Liver (tissue), 10 donors: ENCODE data around the gene ERN1. TPM values are rescaled to one million over a fixed set of nuclear protein-coding genes. Genes with fewer than 3 reads are reported as not detected.

Source experiments
- DNase-seq: peaks from one replicate; pipeline ENCODE4 v3.0.0-alpha.2; 2017; ENCODE audit warnings: low spot score
- H3K27ac ChIP-seq, 2 donors: one replicate each; pipeline ENCODE4 v1.7.0; 2013; ENCODE audit warnings: inconsistent platforms in 2 of 2, low read length in 2 of 2, control low read depth in 1 of 2, low read depth in 1 of 2, mild to moderate bottlenecking in 1 of 2
- H3K27me3 ChIP-seq, 4 donors: one replicate each; pipeline versions ENCODE4 v1.6.1 to v1.7.0; 2013; ENCODE audit warnings: low read length in 3 of 4, inconsistent platforms in 1 of 4, mild to moderate bottlenecking in 1 of 4, moderate library complexity in 1 of 4; ENCODE audit not compliant: control insufficient read depth in 4 of 4, insufficient read depth in 4 of 4
- H3K36me3 ChIP-seq, 4 donors: one replicate each; pipeline versions ENCODE4 v1.6.1 to v1.7.0; 2013; ENCODE audit warnings: low read length in 3 of 4, mild to moderate bottlenecking in 3 of 4, low read depth in 1 of 4, moderate library complexity in 1 of 4; ENCODE audit not compliant: control insufficient read depth in 4 of 4, insufficient read depth in 3 of 4
- H3K4me1 ChIP-seq, 4 donors: one replicate each; pipeline versions ENCODE4 v1.6.1 to v1.7.0; 2013; ENCODE audit warnings: low read length in 3 of 4, mild to moderate bottlenecking in 3 of 4, moderate library complexity in 1 of 4; ENCODE audit not compliant: control insufficient read depth in 4 of 4, insufficient read depth in 4 of 4
- H3K4me3 ChIP-seq, 3 donors: one replicate each; pipeline versions ENCODE4 v1.6.1 to v1.7.0; 2013; ENCODE audit warnings: low read length in 3 of 3, control low read depth in 1 of 3, low read depth in 1 of 3, mild to moderate bottlenecking in 1 of 3
- H3K9ac ChIP-seq, 2 donors: one replicate each; pipeline ENCODE4 v1.7.0; 2013; ENCODE audit warnings: low read length in 2 of 2, mild to moderate bottlenecking in 2 of 2, moderate library complexity in 2 of 2, control low read depth in 1 of 2, low read depth in 1 of 2
- H3K9me3 ChIP-seq, 4 donors: one replicate each; pipeline versions ENCODE4 v1.6.1 to v1.7.0; 2013; ENCODE audit warnings: low read length in 3 of 4; ENCODE audit not compliant: control insufficient read depth in 4 of 4
- EGR1 ChIP-seq, 2 donors: IDR thresholded peaks; 2 replicates each; pipeline ENCODE4 v1.6.1; 2016 to 2018; ENCODE audit warnings: antibody characterized with exemption in 2 of 2, low read depth in 2 of 2
- FOXA1 ChIP-seq: IDR thresholded peaks from 2 replicates; pipeline ENCODE4 v1.6.1; 2016; ENCODE audit warnings: antibody characterized with exemption
- FOXA2 ChIP-seq: IDR thresholded peaks from 2 replicates; pipeline ENCODE4 v1.6.1; 2016; ENCODE audit warnings: antibody characterized with exemption
- GABPA ChIP-seq, 2 donors: IDR thresholded peaks in 1 of 2; conservative IDR thresholded peaks in 1 of 2; 2 replicates each; pipeline ENCODE4 v1.6.1; 2016; ENCODE audit warnings: antibody characterized with exemption in 2 of 2, mild to moderate bottlenecking in 1 of 2, moderate library complexity in 1 of 2
- HNF4A ChIP-seq, 2 donors: conservative IDR thresholded peaks; 2 replicates each; pipeline ENCODE4 v1.6.1; 2016; ENCODE audit warnings: antibody characterized with exemption in 2 of 2, mild to moderate bottlenecking in 2 of 2
- HNF4G ChIP-seq: IDR thresholded peaks from 2 replicates; pipeline ENCODE4 v1.6.1; 2016; ENCODE audit warnings: antibody characterized with exemption
- JUND ChIP-seq, 2 donors: IDR thresholded peaks; 2 replicates each; pipeline ENCODE4 v1.6.1; 2016; ENCODE audit warnings: antibody characterized with exemption in 2 of 2
- NR2F2 ChIP-seq: IDR thresholded peaks from 2 replicates; pipeline ENCODE4 v1.6.1; 2016; ENCODE audit warnings: antibody characterized with exemption
- RAD21 ChIP-seq, 2 donors: IDR thresholded peaks; 2 replicates each; pipeline ENCODE4 v1.6.1; 2016; ENCODE audit warnings: antibody characterized with exemption in 2 of 2, mild to moderate bottlenecking in 2 of 2
- RXRA ChIP-seq, 2 donors: IDR thresholded peaks; 2 replicates each; pipeline ENCODE4 v1.6.1; 2017 to 2018; ENCODE audit warnings: antibody characterized with exemption in 2 of 2, mild to moderate bottlenecking in 1 of 2
- SP1 ChIP-seq: IDR thresholded peaks from 2 replicates; pipeline ENCODE4 v1.6.1; 2018; ENCODE audit warnings: antibody characterized with exemption, mild to moderate bottlenecking
- TAF1 ChIP-seq: conservative IDR thresholded peaks from 2 replicates; pipeline ENCODE4 v1.6.1; 2016; ENCODE audit warnings: antibody characterized with exemption, mild to moderate bottlenecking
- YY1 ChIP-seq: IDR thresholded peaks from 2 replicates; pipeline ENCODE4 v1.6.1; 2016; ENCODE audit warnings: antibody characterized with exemption, mild to moderate bottlenecking
- WGBS: extraction: QIAGEN DNeasy Blood & Tissue Kit; methylation state at CpG from one replicate; pipeline ENCODE4 v1.1.7; 2013; 5-methylcytosine and 5-hydroxymethylcytosine counted together
- polyA plus RNA-seq, 2 donors: library from polyadenylated mRNA; stranded (reverse) in 1 of 2; unstranded in 1 of 2; fragments of 200-250 nt in 1 of 2; fragments of >200 nt in 1 of 2; fragmentation: Nextera tagmentation in 1 of 2; extraction: Ambion mirVana in 1 of 2; gene quantifications; one replicate each; pipeline versions ENCODE4 v1.2.1 to v1.2.3, GENCODE V29; 2013 to 2015
- small RNA-seq: library from RNA; depleted of rRNA; stranded (forward); fragments of <200 nt; gene quantifications from one replicate; pipeline ENCODE3, GENCODE V24; 2014
- total RNA-seq, 2 donors: library from RNA; depleted of rRNA; stranded (reverse); fragments of >200 nt; gene quantifications; one replicate each; pipeline ENCODE4 v1.2.3, GENCODE V29; 2014
- TF ChIP-seq, protein P1 (sequence below): IDR thresholded peaks from 2 replicates; pipeline ENCODE4 v1.6.1; 2016; ENCODE audit warnings: antibody characterized with exemption
- TF ChIP-seq, protein P2 (sequence below): fragments of 150-350 bp; IDR thresholded peaks from 2 replicates; pipeline ENCODE4 v1.5.1; 2017; ENCODE audit warnings: improper control_type of control experiment, low read depth, low read length; ENCODE audit not compliant: missing input control
- TF ChIP-seq, protein P3 (sequence below): IDR thresholded peaks from 2 replicates; pipeline ENCODE4 v1.6.1; 2016; ENCODE audit warnings: antibody characterized with exemption
- TF ChIP-seq, protein P4 (sequence below): IDR thresholded peaks from 2 replicates; pipeline ENCODE4 v1.6.1; 2016; ENCODE audit warnings: antibody characterized with exemption
- TF ChIP-seq, protein P5 (sequence below): IDR thresholded peaks from 2 replicates; pipeline ENCODE4 v1.6.1; 2016; ENCODE audit warnings: antibody characterized with exemption, mild to moderate bottlenecking
- donor health status: healthy.
- donor health status: healthy.
- donor health status: healthy.
- donor health status: healthy.
- donor health status: healthy.

ERN1 gene
- total and polyA plus RNA-seq, 4 donors, result 6.3 to 35.1 (median 14.9) TPM

DNA sequence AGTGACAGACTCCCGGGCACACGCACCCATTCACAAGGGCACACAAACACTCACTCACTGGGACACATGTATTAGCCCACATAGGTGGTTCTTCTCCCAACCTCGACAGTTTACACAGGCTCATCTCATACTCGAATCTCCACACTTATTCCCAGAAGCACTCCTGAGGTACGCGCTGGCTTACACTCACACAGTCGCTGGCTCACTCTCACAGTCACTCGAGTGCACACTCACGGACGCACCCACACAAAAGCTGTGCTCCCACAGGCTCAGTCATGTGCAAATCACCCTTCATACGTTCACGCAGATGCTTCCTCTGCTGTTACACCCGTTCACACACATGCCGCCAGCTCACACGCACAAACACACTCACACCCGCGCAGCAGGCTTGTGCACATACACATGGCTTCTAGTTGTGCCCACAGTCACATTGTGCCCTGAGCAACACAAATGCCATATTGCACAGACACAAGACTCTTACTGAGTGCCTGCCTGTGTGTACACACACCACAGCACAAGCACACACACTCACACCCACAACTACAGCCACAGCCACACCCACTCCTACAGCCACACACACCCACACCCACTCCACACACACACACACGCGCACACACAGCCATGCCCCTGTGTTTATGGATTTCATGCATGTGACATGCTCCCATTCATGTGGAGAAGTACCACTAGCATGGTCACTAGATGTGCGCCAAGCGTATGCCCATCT, 140.2 kb downstream of the ERN1 start:
- H3K9ac ChIP-seq, result no peak overlapping the region
- H3K27me3 ChIP-seq, result no peaks in the 10 kb centered on the region
- 82% methylated on average over 21 of the region's 21 CpGs for WGBS
- H3K27ac ChIP-seq, result no peak overlapping the region
- TF ChIP-seq EGR1 (IDR thresholded peaks at IDR 0.05; ENCODE audit: low read depth in 2 of 2) (no peak), YY1 (no peak), GABPA (IDR thresholded peaks at IDR 0.05 in 1 of 2, conservative IDR thresholded peaks at IDR 0.05 in 1 of 2) (no peak), HNF4A (conservative IDR thresholded peaks at IDR 0.05) (no peak), RXRA (IDR thresholded peaks at IDR 0.05) (no peak), NR2F2 (no peak), SP1 (no peak), FOXA1 (no peak), RAD21 (IDR thresholded peaks at IDR 0.05) (no peak), JUND (IDR thresholded peaks at IDR 0.05) (no peak), HNF4G (no peak), FOXA2 (no peak), TAF1 (no peak)
- TF ChIP-seq, protein P1, sequence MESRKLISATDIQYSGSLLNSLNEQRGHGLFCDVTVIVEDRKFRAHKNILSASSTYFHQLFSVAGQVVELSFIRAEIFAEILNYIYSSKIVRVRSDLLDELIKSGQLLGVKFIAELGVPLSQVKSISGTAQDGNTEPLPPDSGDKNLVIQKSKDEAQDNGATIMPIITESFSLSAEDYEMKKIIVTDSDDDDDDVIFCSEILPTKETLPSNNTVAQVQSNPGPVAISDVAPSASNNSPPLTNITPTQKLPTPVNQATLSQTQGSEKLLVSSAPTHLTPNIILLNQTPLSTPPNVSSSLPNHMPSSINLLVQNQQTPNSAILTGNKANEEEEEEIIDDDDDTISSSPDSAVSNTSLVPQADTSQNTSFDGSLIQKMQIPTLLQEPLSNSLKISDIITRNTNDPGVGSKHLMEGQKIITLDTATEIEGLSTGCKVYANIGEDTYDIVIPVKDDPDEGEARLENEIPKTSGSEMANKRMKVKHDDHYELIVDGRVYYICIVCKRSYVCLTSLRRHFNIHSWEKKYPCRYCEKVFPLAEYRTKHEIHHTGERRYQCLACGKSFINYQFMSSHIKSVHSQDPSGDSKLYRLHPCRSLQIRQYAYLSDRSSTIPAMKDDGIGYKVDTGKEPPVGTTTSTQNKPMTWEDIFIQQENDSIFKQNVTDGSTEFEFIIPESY, result no peak
- TF ChIP-seq, protein P2, sequence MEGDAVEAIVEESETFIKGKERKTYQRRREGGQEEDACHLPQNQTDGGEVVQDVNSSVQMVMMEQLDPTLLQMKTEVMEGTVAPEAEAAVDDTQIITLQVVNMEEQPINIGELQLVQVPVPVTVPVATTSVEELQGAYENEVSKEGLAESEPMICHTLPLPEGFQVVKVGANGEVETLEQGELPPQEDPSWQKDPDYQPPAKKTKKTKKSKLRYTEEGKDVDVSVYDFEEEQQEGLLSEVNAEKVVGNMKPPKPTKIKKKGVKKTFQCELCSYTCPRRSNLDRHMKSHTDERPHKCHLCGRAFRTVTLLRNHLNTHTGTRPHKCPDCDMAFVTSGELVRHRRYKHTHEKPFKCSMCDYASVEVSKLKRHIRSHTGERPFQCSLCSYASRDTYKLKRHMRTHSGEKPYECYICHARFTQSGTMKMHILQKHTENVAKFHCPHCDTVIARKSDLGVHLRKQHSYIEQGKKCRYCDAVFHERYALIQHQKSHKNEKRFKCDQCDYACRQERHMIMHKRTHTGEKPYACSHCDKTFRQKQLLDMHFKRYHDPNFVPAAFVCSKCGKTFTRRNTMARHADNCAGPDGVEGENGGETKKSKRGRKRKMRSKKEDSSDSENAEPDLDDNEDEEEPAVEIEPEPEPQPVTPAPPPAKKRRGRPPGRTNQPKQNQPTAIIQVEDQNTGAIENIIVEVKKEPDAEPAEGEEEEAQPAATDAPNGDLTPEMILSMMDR, result no peak
- TF ChIP-seq, protein P3, sequence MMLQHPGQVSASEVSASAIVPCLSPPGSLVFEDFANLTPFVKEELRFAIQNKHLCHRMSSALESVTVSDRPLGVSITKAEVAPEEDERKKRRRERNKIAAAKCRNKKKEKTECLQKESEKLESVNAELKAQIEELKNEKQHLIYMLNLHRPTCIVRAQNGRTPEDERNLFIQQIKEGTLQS, result no peak
- TF ChIP-seq, protein P4, sequence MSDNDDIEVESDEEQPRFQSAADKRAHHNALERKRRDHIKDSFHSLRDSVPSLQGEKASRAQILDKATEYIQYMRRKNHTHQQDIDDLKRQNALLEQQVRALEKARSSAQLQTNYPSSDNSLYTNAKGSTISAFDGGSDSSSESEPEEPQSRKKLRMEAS, result no peak
- TF ChIP-seq, protein P5, sequence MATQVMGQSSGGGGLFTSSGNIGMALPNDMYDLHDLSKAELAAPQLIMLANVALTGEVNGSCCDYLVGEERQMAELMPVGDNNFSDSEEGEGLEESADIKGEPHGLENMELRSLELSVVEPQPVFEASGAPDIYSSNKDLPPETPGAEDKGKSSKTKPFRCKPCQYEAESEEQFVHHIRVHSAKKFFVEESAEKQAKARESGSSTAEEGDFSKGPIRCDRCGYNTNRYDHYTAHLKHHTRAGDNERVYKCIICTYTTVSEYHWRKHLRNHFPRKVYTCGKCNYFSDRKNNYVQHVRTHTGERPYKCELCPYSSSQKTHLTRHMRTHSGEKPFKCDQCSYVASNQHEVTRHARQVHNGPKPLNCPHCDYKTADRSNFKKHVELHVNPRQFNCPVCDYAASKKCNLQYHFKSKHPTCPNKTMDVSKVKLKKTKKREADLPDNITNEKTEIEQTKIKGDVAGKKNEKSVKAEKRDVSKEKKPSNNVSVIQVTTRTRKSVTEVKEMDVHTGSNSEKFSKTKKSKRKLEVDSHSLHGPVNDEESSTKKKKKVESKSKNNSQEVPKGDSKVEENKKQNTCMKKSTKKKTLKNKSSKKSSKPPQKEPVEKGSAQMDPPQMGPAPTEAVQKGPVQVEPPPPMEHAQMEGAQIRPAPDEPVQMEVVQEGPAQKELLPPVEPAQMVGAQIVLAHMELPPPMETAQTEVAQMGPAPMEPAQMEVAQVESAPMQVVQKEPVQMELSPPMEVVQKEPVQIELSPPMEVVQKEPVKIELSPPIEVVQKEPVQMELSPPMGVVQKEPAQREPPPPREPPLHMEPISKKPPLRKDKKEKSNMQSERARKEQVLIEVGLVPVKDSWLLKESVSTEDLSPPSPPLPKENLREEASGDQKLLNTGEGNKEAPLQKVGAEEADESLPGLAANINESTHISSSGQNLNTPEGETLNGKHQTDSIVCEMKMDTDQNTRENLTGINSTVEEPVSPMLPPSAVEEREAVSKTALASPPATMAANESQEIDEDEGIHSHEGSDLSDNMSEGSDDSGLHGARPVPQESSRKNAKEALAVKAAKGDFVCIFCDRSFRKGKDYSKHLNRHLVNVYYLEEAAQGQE, result no peak
- H3K4me3 ChIP-seq, result no peak overlapping the region
- DNase-seq, result no peak
- no peaks in the 10 kb centered on the region for H3K9me3 ChIP-seq
- H3K36me3 ChIP-seq, result no peaks in the 10 kb centered on the region
- H3K4me1 ChIP-seq, result peaks cover 0 to 2% (median 0%) of the 10 kb centered on the region in 4 donors

Small RNA genes within 50 kb of the gene (small RNA-seq; reads per million reads assigned to genes)
- 91,510 reads per million, percentile 100 among the genes with 10 or more reads in this experiment for gene SNORD104

Other genes with a start within 250 kb of the ERN1 start
- not detected for gene GH2, start 248.2 kb downstream of the ERN1 start, total RNA-seq
- gene GH2, start 248.2 kb downstream of the ERN1 start, polyA plus RNA-seq, result not detected
- gene CSH1, start 233.6 kb downstream of the ERN1 start, total RNA-seq, result not detected
- not detected for gene CSH1, start 233.6 kb downstream of the ERN1 start, polyA plus RNA-seq
- gene CSHL1, start 218.9 kb downstream of the ERN1 start, total RNA-seq, result not detected
- not detected for gene CSHL1, start 218.9 kb downstream of the ERN1 start, polyA plus RNA-seq
- not detected for gene GH1, start 211.3 kb downstream of the ERN1 start, total RNA-seq
- gene GH1, start 211.3 kb downstream of the ERN1 start, polyA plus RNA-seq, result not detected
- gene CD79B, start 197.8 kb downstream of the ERN1 start, total RNA-seq, result 1 to 10 TPM; 1.3 to 6.5 TPM
- gene CD79B, start 197.8 kb downstream of the ERN1 start, polyA plus RNA-seq, result 1 to 10 TPM; 3.4 to 3.6 TPM
- 1 to 10 TPM in 1 of 2 donors, under 1 TPM in 1; 0.70 to 1.3 TPM for gene SCN4A, start 157.2 kb downstream of the ERN1 start, total RNA-seq
- gene SCN4A, start 157.2 kb downstream of the ERN1 start, polyA plus RNA-seq, result under 1 TPM; 0.04 to 0.15 TPM
- gene PRR29, start 131.8 kb downstream of the ERN1 start, total RNA-seq, result under 1 TPM in 1 of 2 donors, not detected in 1; 0.14 TPM
- under 1 TPM; 0.02 to 0.35 TPM for gene PRR29, start 131.8 kb downstream of the ERN1 start, polyA plus RNA-seq
- 10 to 100 TPM; 10.1 to 17.5 TPM for gene ICAM2, start 109.5 kb downstream of the ERN1 start, total RNA-seq
- 10 to 100 TPM in 1 of 2 donors, 1 to 10 TPM in 1; 9.6 to 14.7 TPM for gene ICAM2, start 109.5 kb downstream of the ERN1 start, polyA plus RNA-seq
- gene TEX2, start 133.1 kb upstream of the ERN1 start, total RNA-seq, result 10 to 100 TPM; 33.5 to 39.8 TPM
- 10 to 100 TPM; 15.9 to 22.9 TPM for gene TEX2, start 133.1 kb upstream of the ERN1 start, polyA plus RNA-seq